Ishikawa (cell line): ENCODE data around the gene ANKRD34A.

Source experiments
- CEBPB ChIP-seq: IDR thresholded peaks from 2 replicates; pipeline ENCODE4 v1.6.1; 2012
- CREB1 ChIP-seq: IDR thresholded peaks from 2 replicates; pipeline ENCODE4 v1.6.1; 2012; ENCODE audit warnings: low read depth
- EGR1 ChIP-seq: IDR thresholded peaks from 2 replicates; pipeline ENCODE4 v1.6.1; 2012
- EP300 ChIP-seq: IDR thresholded peaks from 2 replicates; pipeline ENCODE4 v1.6.1; 2012; ENCODE audit warnings: borderline replicate concordance
- FOXM1 ChIP-seq: IDR thresholded peaks from 2 replicates; pipeline ENCODE4 v1.6.1; 2012; ENCODE audit warnings: low read depth, borderline replicate concordance
- MAX ChIP-seq: IDR thresholded peaks from 2 replicates; pipeline ENCODE4 v1.6.1; 2012
- NFIC ChIP-seq: IDR thresholded peaks from 2 replicates; pipeline ENCODE4 v1.6.1; 2012
- RAD21 ChIP-seq: IDR thresholded peaks from 2 replicates; pipeline ENCODE4 v1.6.1; 2012; ENCODE audit warnings: low read depth
- TAF1 ChIP-seq: IDR thresholded peaks from 2 replicates; pipeline ENCODE4 v1.6.1; 2012; ENCODE audit warnings: low read depth, mild to moderate bottlenecking
- TCF12 ChIP-seq: IDR thresholded peaks from 2 replicates; pipeline ENCODE4 v1.6.1; 2012; ENCODE audit warnings: low read depth
- TEAD4 ChIP-seq: IDR thresholded peaks from 2 replicates; pipeline ENCODE4 v1.6.1; 2012
- YY1 ChIP-seq: IDR thresholded peaks from 2 replicates; pipeline ENCODE4 v1.6.1; 2012; ENCODE audit warnings: low read depth
- ZBTB7A ChIP-seq: IDR thresholded peaks from 2 replicates; pipeline ENCODE4 v1.6.1; 2012; ENCODE audit warnings: low read depth
- TF ChIP-seq, protein P1 (sequence below): IDR thresholded peaks from 2 replicates; pipeline ENCODE4 v1.6.1; 2012; ENCODE audit warnings: low read depth, mild to moderate bottlenecking
- TF ChIP-seq, protein P2 (sequence below): IDR thresholded peaks from 2 replicates; pipeline ENCODE4 v1.6.1; 2012

The ANKRD34A gene

DNA sequence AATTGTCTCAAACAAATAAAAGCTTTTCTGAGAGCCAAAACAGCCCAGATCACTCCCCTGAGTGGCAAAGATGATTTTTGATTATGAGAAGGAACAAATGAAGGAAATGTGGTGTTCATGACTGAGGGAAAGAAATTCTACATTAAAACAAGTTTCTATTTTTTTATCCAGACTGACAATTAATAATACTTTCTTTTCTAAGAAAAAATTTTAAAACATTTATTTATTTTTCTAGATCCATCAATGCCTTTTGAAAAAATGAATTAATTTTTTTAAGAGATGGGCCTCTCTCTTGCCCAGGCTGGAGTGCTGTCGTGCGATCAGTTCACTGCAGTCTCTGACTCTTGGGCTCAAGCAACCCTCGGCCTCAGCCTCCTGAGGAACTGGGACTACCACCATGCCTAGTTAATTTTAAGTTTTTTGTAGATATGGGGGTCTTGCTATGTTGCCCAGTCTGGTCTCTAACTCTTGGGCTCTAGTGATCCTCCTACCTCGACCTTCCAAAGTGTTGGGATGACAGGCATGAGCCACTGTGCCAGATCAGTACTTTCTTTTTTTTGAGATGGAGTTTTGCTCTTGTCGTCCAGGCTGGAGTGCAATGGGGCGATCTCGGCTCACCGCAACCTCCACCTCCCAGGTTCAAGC lies 43.2 kb upstream of the ANKRD34A start:
- TF ChIP-seq TEAD4: no peak

GRCh38 chr1:146001709-146002108 lies 37.3 kb upstream of the ANKRD34A start:
- TF ChIP-seq TCF12 (no peak), TEAD4 (no peak), FOXM1 (no peak), TAF1 (no peak), NFIC (no peak), CEBPB (no peak), EP300 (no peak), EGR1 (no peak), ZBTB7A (no peak), CREB1 (no peak), YY1 (no peak), MAX (no peak)
- TF ChIP-seq, protein P1, sequence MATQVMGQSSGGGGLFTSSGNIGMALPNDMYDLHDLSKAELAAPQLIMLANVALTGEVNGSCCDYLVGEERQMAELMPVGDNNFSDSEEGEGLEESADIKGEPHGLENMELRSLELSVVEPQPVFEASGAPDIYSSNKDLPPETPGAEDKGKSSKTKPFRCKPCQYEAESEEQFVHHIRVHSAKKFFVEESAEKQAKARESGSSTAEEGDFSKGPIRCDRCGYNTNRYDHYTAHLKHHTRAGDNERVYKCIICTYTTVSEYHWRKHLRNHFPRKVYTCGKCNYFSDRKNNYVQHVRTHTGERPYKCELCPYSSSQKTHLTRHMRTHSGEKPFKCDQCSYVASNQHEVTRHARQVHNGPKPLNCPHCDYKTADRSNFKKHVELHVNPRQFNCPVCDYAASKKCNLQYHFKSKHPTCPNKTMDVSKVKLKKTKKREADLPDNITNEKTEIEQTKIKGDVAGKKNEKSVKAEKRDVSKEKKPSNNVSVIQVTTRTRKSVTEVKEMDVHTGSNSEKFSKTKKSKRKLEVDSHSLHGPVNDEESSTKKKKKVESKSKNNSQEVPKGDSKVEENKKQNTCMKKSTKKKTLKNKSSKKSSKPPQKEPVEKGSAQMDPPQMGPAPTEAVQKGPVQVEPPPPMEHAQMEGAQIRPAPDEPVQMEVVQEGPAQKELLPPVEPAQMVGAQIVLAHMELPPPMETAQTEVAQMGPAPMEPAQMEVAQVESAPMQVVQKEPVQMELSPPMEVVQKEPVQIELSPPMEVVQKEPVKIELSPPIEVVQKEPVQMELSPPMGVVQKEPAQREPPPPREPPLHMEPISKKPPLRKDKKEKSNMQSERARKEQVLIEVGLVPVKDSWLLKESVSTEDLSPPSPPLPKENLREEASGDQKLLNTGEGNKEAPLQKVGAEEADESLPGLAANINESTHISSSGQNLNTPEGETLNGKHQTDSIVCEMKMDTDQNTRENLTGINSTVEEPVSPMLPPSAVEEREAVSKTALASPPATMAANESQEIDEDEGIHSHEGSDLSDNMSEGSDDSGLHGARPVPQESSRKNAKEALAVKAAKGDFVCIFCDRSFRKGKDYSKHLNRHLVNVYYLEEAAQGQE: no peak

DNA sequence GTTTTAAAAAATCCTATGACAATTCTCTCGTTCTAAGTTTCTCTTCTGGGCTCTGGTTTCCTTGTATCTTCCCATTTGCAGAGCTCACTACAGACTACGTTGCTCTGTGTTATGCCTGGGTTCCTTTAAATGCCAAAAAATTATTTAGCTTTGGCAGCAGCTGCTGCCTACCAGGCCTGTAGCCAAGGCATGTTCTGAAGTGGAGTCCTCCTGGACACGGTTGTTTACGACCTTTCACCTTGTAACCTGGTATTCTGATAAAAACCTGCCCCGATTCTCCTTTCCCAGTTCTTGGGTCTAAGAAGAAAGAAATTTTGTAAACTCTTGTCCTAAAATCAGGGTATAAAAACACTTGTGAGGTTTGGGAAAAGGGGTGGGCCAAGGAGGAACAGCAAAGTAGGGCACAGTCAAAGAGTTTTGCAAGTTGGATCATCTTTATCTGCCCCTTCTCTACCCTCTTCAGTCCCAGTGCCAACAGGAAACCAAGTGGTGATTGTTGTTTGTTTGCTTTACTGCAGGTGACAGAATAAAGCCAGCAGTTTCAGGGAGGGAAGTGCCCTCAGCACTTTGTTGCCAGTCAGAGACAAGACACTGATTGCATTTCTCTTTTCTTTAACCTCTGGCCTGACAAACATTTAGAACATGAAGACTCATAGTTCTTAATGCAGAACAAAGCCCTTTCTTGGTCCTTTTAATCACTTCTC lies 35.1 kb upstream of the ANKRD34A start:
- TF ChIP-seq CEBPB: no peak
- no peak for TF ChIP-seq TEAD4
- no peak for TF ChIP-seq YY1
- no peak for TF ChIP-seq ZBTB7A
- no peak for TF ChIP-seq CREB1

DNA sequence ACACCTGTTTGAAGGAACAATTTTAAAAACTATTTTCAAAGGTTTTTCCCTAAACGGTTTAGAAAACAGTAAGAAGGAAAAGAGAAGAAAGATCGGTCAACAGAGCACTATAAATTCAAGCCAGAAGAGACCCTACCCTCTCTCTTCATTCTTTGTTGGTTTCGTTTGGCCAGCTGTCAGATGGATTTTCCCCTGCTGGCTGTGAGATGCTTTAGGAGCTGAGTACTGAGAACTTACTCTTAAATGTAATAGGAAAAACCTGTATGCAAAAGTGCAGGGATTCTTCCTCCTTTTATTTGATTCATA lies 33.3 kb upstream of the ANKRD34A start:
- TF ChIP-seq FOXM1 (no peak), MAX (no peak), TCF12 (no peak), EP300 (no peak)
- TF ChIP-seq, protein P1: no peak

- TF ChIP-seq EGR1 (no peak), FOXM1 (no peak), TEAD4 (no peak), ZBTB7A (no peak)
Measured at GRCh38 chr1:145997016-145997717, 32.8 kb upstream of the ANKRD34A start.

DNA sequence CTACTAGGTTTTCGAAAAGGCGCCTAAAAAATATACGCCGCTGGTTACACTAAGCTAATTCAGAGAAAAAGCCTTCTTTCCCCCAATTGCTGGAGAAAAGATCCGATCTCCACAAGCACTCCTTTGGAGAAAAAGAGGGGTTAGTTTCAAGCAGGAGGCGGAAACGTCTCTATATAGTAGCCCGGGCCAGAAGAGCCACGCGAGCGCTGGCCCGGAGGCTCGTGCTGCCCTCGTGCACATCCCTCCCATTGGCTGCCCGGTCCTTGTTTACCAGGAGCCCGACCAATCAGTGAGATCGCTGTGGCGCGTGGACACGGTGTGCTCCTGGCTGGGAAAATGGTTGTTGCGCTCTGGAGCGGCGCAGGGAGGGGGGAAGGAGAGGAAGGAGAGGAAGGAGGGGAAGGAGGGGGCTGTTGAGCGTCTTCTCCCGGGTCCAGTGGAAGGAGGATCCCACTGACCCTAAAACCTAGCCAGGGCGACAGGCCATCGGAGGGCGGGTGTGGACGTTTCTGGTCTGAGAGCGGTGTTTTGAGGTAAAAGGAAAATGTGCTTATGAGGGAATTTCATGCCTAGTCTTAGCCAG lies 32.1 kb upstream of the ANKRD34A start, which contains the start of gene TXNIP:
TSS of gene TXNIP (minus strand) at position 147 of the 583 bp plus-strand sequence. CDS start 313 bp downstream, outside the sequence.
- TF ChIP-seq, protein P1: no peak
- no peak for TF ChIP-seq CEBPB
- TF ChIP-seq, protein P2, sequence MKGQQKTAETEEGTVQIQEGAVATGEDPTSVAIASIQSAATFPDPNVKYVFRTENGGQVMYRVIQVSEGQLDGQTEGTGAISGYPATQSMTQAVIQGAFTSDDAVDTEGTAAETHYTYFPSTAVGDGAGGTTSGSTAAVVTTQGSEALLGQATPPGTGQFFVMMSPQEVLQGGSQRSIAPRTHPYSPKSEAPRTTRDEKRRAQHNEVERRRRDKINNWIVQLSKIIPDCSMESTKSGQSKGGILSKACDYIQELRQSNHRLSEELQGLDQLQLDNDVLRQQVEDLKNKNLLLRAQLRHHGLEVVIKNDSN: peak; percentile 72
- TF ChIP-seq YY1: peak; percentile 80
- no peak for TF ChIP-seq TEAD4
- no peak; the same call in 1 of the 2 replicates for TF ChIP-seq CREB1
- TF ChIP-seq FOXM1: peak; percentile 86
- TF ChIP-seq MAX: peak; percentile 96
- peak; percentile 84 for TF ChIP-seq NFIC
- peak; percentile 50; the same call in 1 of the 2 replicates for TF ChIP-seq EP300
- peak; percentile 67 for TF ChIP-seq TCF12
- TF ChIP-seq ZBTB7A: peak; percentile 56; the same call in 1 of the 2 replicates
- no peak; the same call in none of the 2 replicates for TF ChIP-seq TAF1
- no peak for TF ChIP-seq RAD21
- TF ChIP-seq EGR1: no peak
